Measurements from ENCODE around the gene MYLIP. TPM values are rescaled to one million over a fixed set of nuclear protein-coding genes. Genes with fewer than 3 reads are reported as not detected.
A peak's percentile ranks its signal among the peaks of the same experiment; 100 is the strongest.

Gene MYLIP
- total and polyA plus RNA-seq, 2 of the 4 experiments (the other 2 are of a cell fraction): 1.8 to 3.2 TPM

DNA sequence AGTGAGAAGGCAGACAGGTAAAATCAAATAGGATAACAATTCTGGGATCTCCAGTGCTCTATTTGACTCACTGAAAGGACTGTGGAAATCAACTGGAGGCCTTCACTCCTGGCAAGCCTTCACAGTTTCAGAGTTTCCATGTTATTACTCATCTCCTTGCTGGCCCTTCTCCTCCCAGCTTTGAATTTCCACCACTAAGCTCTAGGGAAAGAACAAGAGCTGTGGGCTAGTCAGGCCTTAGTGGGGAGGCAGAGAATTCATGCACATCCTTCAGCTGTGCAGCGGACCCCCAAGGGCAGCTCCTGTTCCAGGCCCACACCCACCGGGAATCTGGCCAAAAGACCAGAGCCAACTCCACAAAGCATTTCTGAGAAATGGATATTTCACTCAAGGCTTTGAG is 26.0 kb downstream of the MYLIP start:
- H3K4me1 ChIP-seq (ENCODE audit: control insufficient read depth, insufficient read depth, low read length): no peaks in the 10 kb centered on the region

More for the DNA sequence above, 26.0 kb downstream of the MYLIP start:
- H2BK5ac ChIP-seq (ENCODE audit: low read depth, low read length, poor library complexity, severe bottlenecking): no peak overlapping the region
- ChIA-PET CTCF (no interaction called here), POLR2A (ENCODE audit: unreplicated experiment) (no interaction called here)
- no peak overlapping the region for H4K5ac ChIP-seq (ENCODE audit: low read depth, low read length)
- H3K14ac ChIP-seq (replicated peaks; ENCODE audit: low read depth, low read length): no peak overlapping the region
- peak; percentile 73 for DNase-seq
- TF ChIP-seq MAFK (IDR thresholded peaks at IDR 0.05; ENCODE audit: low read depth, low read length) (no peak), SMC3 (IDR thresholded peaks at IDR 0.05; ENCODE audit: low read depth, low read length) (no peak), POLR2A (IDR thresholded peaks at IDR 0.05; ENCODE audit: low read depth, low read length) (no peak)
- peaks cover 4% of the 10 kb centered on the region; the same call in 1 of the 2 replicates for H3K9me3 ChIP-seq (ENCODE audit: control insufficient read depth, insufficient read depth, low read length)
- intact Hi-C loops (cut with micrococcal nuclease) (no loop called here), in situ Hi-C loops (cut with MboI; ENCODE audit: low sequenced_read_pairs) (no loop called here), dilution Hi-C loops (cut with HindIII; ENCODE audit: low sequenced_read_pairs, unreplicated experiment) (no loop called here)
- BruUV-seq (replicated peaks): no TSS peak
- H3K4ac ChIP-seq (ENCODE audit: low read depth, low read length): no peak overlapping the region
- no peak overlapping the region for H3K4me3 ChIP-seq (ENCODE audit: insufficient read depth, low read depth, low read length)
- H4K20me1 ChIP-seq (ENCODE audit: insufficient read depth, low read length): no peaks in the 10 kb centered on the region
- no peaks in the 10 kb centered on the region for H3K79me1 ChIP-seq (ENCODE audit: low read depth in 1 of 2, low read length in 2 of 2)
- H3K56ac ChIP-seq (ENCODE audit: extremely low read depth, insufficient read depth, low read length): no peak overlapping the region
- no peak overlapping the region for H3K18ac ChIP-seq (ENCODE audit: low read depth, low read length)
- H3K9me1 ChIP-seq (ENCODE audit: insufficient read depth, low read length): no peaks in the 10 kb centered on the region
- no peak overlapping the region for H2AK5ac ChIP-seq (ENCODE audit: low read depth, low read length)
- peaks cover 18% of the 10 kb centered on the region for H3K27me3 ChIP-seq (ENCODE audit: control insufficient read depth, insufficient read depth, low read length)
- no peak overlapping the region for H2BK120ac ChIP-seq (ENCODE audit: low read depth, low read length)
- H4K91ac ChIP-seq (ENCODE audit: insufficient read depth, low read depth, low read length): no peak overlapping the region
- H3K9ac ChIP-seq (ENCODE audit: low read depth, low read length): no peak overlapping the region
- no peaks in the 10 kb centered on the region; the same call in 1 of the 2 replicates for H3K36me3 ChIP-seq (ENCODE audit: control insufficient read depth, insufficient read depth, low read length)
- no peak overlapping the region for H2BK20ac ChIP-seq (ENCODE audit: low read depth, low read length)
- H3K4me2 ChIP-seq (ENCODE audit: low read depth, low read length): no peak overlapping the region
- H2AFZ ChIP-seq (replicated peaks; ENCODE audit: low read length, poor library complexity): no peak overlapping the region
- H3K27ac ChIP-seq (ENCODE audit: insufficient read depth, low read length): no peak overlapping the region
- no peak overlapping the region for H3K23ac ChIP-seq (ENCODE audit: low read depth, low read length)
- peak; percentile 90 for ATAC-seq (ENCODE audit: low read depth)
- no peak overlapping the region for H2AK9ac ChIP-seq (replicated peaks; ENCODE audit: low read depth, low read length, poor library complexity)
- no peak overlapping the region for H2BK15ac ChIP-seq (ENCODE audit: low read depth, low read length)
- no CpG with 5 or more reads among the region's 2 CpGs for WGBS, 2 experiments (ENCODE audit: extremely low coverage in 2 of 2, insufficient read length in 1 of 2)
- no peak overlapping the region for H4K8ac ChIP-seq (ENCODE audit: low read depth in 2 of 2, low read length in 2 of 2)
